NCI-H524 treated with DMSO at 0.1 percent for 48 hours (cell line): ENCODE results near the gene CCDC61.

Experiments used
- DNase-seq: peaks from one replicate; lab custom pipeline; 2025; lab: John Stamatoyannopoulos, UW

CCDC61 gene

GRCh38 chr19:46015687-46016425 is 20.6 kb downstream of the CCDC61 start:
- no peak for DNase-seq

- DNase-seq: no peak
Observed at GRCh38 chr19:46016426-46017094, 21.3 kb downstream of the CCDC61 start.

- DNase-seq: no peak
Observed at GRCh38 chr19:46017095-46017429, 21.8 kb downstream of the CCDC61 start.

- DNase-seq: no peak
Observed at GRCh38 chr19:46017874-46018675, 22.8 kb downstream of the CCDC61 start.

GRCh38 chr19:46018729-46019251 is 23.5 kb downstream of the CCDC61 start:
- no peak for DNase-seq

GRCh38 chr19:46019270-46019669 is 24.0 kb downstream of the CCDC61 start:
- DNase-seq: no peak

GRCh38 chr19:46020819-46021125 is 25.5 kb downstream of the CCDC61 start:
- DNase-seq: no peak

- no peak for DNase-seq
Observed at GRCh38 chr19:46021531-46022041, 26.3 kb downstream of the CCDC61 start.

GRCh38 chr19:46022061-46022430 is 26.8 kb downstream of the CCDC61 start:
- no peak for DNase-seq

GRCh38 chr19:46022431-46023310 is 27.4 kb downstream of the CCDC61 start, which contains the start of gene PGLYRP1:
Gene PGLYRP1 (minus strand): TSS chr19:46023053. CDS start chr19:46023021, 32 bp downstream.
- no peak for DNase-seq

- no peak for DNase-seq
Observed at GRCh38 chr19:46023311-46023779, 28.1 kb downstream of the CCDC61 start.

- no peak for DNase-seq
Observed at GRCh38 chr19:46025835-46026234, 30.6 kb downstream of the CCDC61 start.

GRCh38 chr19:46030812-46031550 is 35.7 kb downstream of the CCDC61 start:
- no peak for DNase-seq

- no peak for DNase-seq
Observed at GRCh38 chr19:46031781-46032596, 36.7 kb downstream of the CCDC61 start.

- no peak for DNase-seq
Observed at GRCh38 chr19:46032597-46033025, 37.3 kb downstream of the CCDC61 start.

GRCh38 chr19:46033401-46033800 is 38.1 kb downstream of the CCDC61 start:
- DNase-seq: no peak

GRCh38 chr19:46035546-46035945 is 40.3 kb downstream of the CCDC61 start:
- no peak for DNase-seq

GRCh38 chr19:46035986-46036743 is 40.9 kb downstream of the CCDC61 start:
- DNase-seq: no peak

- DNase-seq: no peak
Observed at GRCh38 chr19:46036744-46037128, 41.5 kb downstream of the CCDC61 start.
